Measurements from ENCODE around the gene GPATCH1. TPM values are rescaled to one million over a fixed set of nuclear protein-coding genes. Genes with fewer than 3 reads are reported as not detected.

The GPATCH1 gene
- total and polyA plus RNA-seq, 2 of the 8 experiments (the other 6 are each of a cell fraction or from before 2014, with no cell fraction given), result 4.3 to 8.2 TPM

GRCh38 chr19:33055718-33056117 lies 25.3 kb upstream of the GPATCH1 start (continued):
- TF ChIP-seq TCF12 (IDR thresholded peaks at IDR 0.05; ENCODE audit: low read depth, low read length) (no peak), BRCA1 (IDR thresholded peaks at IDR 0.05; ENCODE audit: low read depth, low read length) (no peak), NANOG (IDR thresholded peaks at IDR 0.05; ENCODE audit: insufficient read depth, low read depth, low read length, poor library complexity, severe bottlenecking) (no peak), GTF2F1 (IDR thresholded peaks at IDR 0.05; ENCODE audit: borderline replicate concordance, low read depth, low read length) (no peak)
